Measurements from ENCODE around the gene PHRF1.

PHRF1 gene

GRCh38 chr11:659532-660085 is 83.3 kb downstream of the PHRF1 start:
- no peak for DNase-seq

GRCh38 chr11:660281-660680 is 84.0 kb downstream of the PHRF1 start:
- DNase-seq = no peak

- no peak for DNase-seq
These were observed 84.6 kb downstream of the PHRF1 start for GRCh38 chr11:660681-661444.
